Measurements from ENCODE around the gene GOLGA8F. TPM values are rescaled to one million over a fixed set of nuclear protein-coding genes. Genes with fewer than 3 reads are reported as not detected.
"Not testable (repeated sequence)": the region's sequence is repeated elsewhere in the genome, so short reads cannot be mapped to it uniquely, and the experiment has no call there.

Gene GOLGA8F, protein sequence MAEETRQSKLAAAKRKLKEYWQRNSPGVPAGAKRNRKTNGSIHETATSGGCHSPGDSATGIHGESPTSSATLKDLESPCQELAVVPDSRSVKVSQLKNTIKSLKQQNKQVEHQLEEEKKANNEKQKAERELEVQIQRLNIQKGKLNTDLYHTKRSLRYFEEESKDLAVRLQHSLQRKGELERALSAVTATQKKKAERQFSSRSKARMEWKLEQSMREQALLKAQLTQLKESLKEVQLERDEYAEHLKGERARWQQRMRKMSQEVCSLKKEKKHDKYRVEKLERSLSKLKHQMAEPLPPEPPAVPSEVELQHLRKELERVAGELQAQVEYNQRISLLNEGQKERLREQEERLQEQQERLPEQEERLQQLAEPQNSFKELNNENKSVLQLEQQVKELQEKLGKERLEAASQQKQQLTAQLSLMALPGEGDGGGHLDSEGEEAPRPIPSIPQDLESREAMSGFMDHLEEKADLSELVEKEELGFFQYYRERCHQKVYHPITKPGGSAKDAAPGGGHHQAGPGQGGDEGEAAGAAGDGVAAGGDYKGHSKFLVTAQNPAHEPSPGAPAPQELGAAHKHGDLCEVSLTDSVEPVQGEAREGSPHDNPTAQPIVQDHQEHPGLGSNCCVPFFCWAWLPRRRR
- total RNA-seq: not detected in 2 replicates
- long read RNA-seq: 0 reads

DNA sequence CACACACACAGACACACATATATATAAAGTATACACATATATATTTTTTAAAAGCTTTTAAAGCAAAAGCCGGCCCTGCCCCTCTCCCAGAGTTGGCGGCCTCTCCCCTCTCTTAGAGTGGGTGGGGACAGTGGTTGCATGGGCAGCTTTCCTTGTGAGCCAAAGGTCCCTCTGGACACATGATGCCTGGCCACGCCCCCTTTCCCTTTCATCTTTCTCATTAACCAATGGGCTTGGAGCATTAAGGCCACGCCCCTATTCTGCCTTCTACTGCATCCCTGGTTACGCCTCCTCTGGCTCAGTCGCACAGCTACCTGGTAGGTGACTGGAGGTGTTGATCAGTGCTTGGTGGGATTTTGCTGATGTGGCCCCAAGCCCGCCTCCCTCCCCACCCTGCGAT is at the start of gene GOLGA8F:
GOLGA8F (plus strand) TSS at position 301 of the 400 bp plus-strand sequence; CDS start at position 399, 98 bp downstream.
- H3K36me3 Mint-ChIP-seq (ENCODE audit: insufficient read depth); H3K4me3 Mint-ChIP-seq (ENCODE audit: low read depth); H3K4me1 Mint-ChIP-seq (ENCODE audit: low read depth); H3K27me3 Mint-ChIP-seq; H3K9me3 Mint-ChIP-seq (ENCODE audit: low read depth); DNase-seq (ENCODE audit: low spot score, unreplicated experiment); H3K27ac Mint-ChIP-seq: not testable (repeated sequence)

DNA sequence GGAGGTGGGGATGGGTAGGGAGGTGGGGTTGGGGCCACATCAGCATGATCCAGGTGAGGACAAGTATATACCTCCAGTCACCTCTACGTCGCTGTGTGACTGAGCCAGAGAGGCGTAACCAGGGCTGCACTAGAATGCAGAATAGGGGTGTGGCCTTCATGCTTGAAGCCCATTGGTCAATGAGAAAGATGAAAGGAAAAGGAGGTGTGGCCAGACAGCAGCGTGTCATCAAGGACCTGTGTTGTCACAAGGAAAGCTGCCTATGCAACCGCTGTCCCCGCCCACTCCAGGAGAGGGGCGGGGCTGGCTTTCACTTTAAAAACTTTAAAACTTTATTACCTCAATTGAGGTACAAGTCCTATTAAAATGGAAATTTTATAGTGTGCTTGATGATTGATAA is 20.5 kb upstream of the GOLGA8F start, which contains the start of gene GOLGA6L24:
GOLGA6L24 (minus strand) TSS at position 101 of the 400 bp plus-strand sequence; CDS start at position 40, 61 bp downstream.
- DNase-seq (ENCODE audit: low spot score, unreplicated experiment); H3K27me3 Mint-ChIP-seq; H3K9me3 Mint-ChIP-seq (ENCODE audit: low read depth); H3K36me3 Mint-ChIP-seq (ENCODE audit: insufficient read depth); H3K27ac Mint-ChIP-seq; H3K4me1 Mint-ChIP-seq (ENCODE audit: low read depth); H3K4me3 Mint-ChIP-seq (ENCODE audit: low read depth): not testable (repeated sequence)

DNA sequence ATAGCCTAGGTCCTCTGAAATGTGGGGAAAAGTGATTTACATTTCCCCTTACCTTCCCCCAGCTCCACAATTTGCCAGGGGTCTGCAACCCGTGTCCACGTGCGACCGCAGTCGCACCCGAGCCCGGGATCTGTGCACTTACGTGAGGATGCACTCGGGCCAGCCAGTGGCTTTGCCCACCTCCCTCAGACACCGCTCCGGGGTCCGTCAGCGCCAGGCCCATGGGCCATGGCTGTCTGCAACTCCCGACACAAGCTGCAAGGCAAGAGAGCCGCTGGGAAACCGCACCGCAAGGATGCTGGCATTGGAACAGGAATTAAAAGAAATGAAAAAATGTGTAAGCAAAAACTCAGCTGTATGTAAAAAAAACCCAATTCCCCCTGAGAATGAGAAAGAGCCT is 13.0 kb upstream of the GOLGA8F start:
- H3K27ac Mint-ChIP-seq; H3K4me1 Mint-ChIP-seq (ENCODE audit: low read depth); DNase-seq (ENCODE audit: low spot score, unreplicated experiment); H3K36me3 Mint-ChIP-seq (ENCODE audit: insufficient read depth); H3K9me3 Mint-ChIP-seq (ENCODE audit: low read depth); H3K4me3 Mint-ChIP-seq (ENCODE audit: low read depth); H3K27me3 Mint-ChIP-seq: not testable (repeated sequence)

GRCh38 chr15:28380053-28380452 is 1.6 kb downstream of the GOLGA8F start:
- DNase-seq (ENCODE audit: low spot score, unreplicated experiment); H3K4me1 Mint-ChIP-seq (ENCODE audit: low read depth); H3K27me3 Mint-ChIP-seq; H3K27ac Mint-ChIP-seq; H3K4me3 Mint-ChIP-seq (ENCODE audit: low read depth); H3K9me3 Mint-ChIP-seq (ENCODE audit: low read depth); H3K36me3 Mint-ChIP-seq (ENCODE audit: insufficient read depth): not testable (repeated sequence)

- H3K4me3 Mint-ChIP-seq (ENCODE audit: low read depth); DNase-seq (ENCODE audit: low spot score, unreplicated experiment); H3K4me1 Mint-ChIP-seq (ENCODE audit: low read depth); H3K9me3 Mint-ChIP-seq (ENCODE audit: low read depth); H3K27me3 Mint-ChIP-seq; H3K36me3 Mint-ChIP-seq (ENCODE audit: insufficient read depth); H3K27ac Mint-ChIP-seq: not testable (repeated sequence)
These were observed 17.6 kb downstream of the GOLGA8F start for GRCh38 chr15:28396022-28396421.

- H3K27me3 Mint-ChIP-seq; H3K9me3 Mint-ChIP-seq (ENCODE audit: low read depth); H3K36me3 Mint-ChIP-seq (ENCODE audit: insufficient read depth); H3K4me1 Mint-ChIP-seq (ENCODE audit: low read depth); H3K27ac Mint-ChIP-seq; DNase-seq (ENCODE audit: low spot score, unreplicated experiment); H3K4me3 Mint-ChIP-seq (ENCODE audit: low read depth): not testable (repeated sequence)
These were observed 24.4 kb downstream of the GOLGA8F start for GRCh38 chr15:28402774-28403435.

DNA sequence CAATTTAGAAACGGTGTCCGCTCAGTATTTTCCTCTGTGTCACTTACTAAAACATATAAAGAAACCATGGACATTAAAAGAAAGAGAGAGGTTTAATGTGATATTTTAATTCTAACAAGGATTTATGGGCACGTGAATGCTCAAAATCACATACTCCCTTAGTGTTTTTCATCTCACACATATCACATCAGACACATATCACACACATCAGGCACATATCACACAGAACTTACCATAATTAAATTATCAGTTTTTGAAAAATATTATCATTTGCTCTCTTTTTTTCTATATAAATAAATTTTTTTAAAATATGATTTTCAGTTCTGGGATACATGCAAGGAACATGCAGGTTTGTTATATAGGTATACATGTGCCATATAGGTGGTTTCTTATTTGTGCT is 42.0 kb downstream of the GOLGA8F start:
- not testable (repeated sequence) for H3K4me1 Mint-ChIP-seq (ENCODE audit: low read depth); DNase-seq (ENCODE audit: low spot score, unreplicated experiment); H3K4me3 Mint-ChIP-seq (ENCODE audit: low read depth); H3K9me3 Mint-ChIP-seq (ENCODE audit: low read depth); H3K27ac Mint-ChIP-seq; H3K27me3 Mint-ChIP-seq; H3K36me3 Mint-ChIP-seq (ENCODE audit: insufficient read depth)

GRCh38 chr15:28435594-28435993 is 57.1 kb downstream of the GOLGA8F start:
- H3K27me3 Mint-ChIP-seq; H3K9me3 Mint-ChIP-seq (ENCODE audit: low read depth); H3K4me1 Mint-ChIP-seq (ENCODE audit: low read depth): not testable (repeated sequence)

More at GRCh38 chr15:28435594-28435993, 57.1 kb downstream of the GOLGA8F start:
- H3K4me3 Mint-ChIP-seq (ENCODE audit: low read depth); H3K27ac Mint-ChIP-seq; H3K36me3 Mint-ChIP-seq (ENCODE audit: insufficient read depth); DNase-seq (ENCODE audit: low spot score, unreplicated experiment): not testable (repeated sequence)

Small RNA genes within 50 kb of the gene (microRNA-seq; reads per million reads assigned to microRNA genes)
- gene MIR4509-2 (ENCODE audit: borderline number of aligned reads, unreplicated experiment): not detected

Other genes starting within 250 kb of the GOLGA8F start
- gene HERC2, start 56.5 kb upstream of the GOLGA8F start, total RNA-seq: 86.2 and 94.6 TPM in 2 replicates
- gene GOLGA6L24, start 20.6 kb upstream of the GOLGA8F start, total RNA-seq: not detected in 2 replicates
- gene GOLGA8G, start 154.3 kb downstream of the GOLGA8F start, total RNA-seq: not detected in 2 replicates
- not detected in 2 replicates for gene GOLGA6L25, start 174.9 kb downstream of the GOLGA8F start, total RNA-seq